Esophagus squamous epithelium (tissue), 4 donors: ENCODE data around the gene KLRC2.

Experiments used
- POLR2A ChIP-seq, 4 donors: fragments of 450-650 bp; IDR thresholded peaks; one replicate each; pipeline ENCODE4 v1.6.1; 2017; ENCODE audit warnings: antibody characterized with exemption in 4 of 4, mild to moderate bottlenecking in 4 of 4, moderate library complexity in 3 of 4
- TF ChIP-seq, protein P1 (sequence below), 6 experiments: fragments of 450-650 bp in 4 of 6; fragments of 200-600 bp in 2 of 6; sonication (generic) in 2 of 6; IDR thresholded peaks; one replicate each; pipeline ENCODE4 v1.5.1; 2016 to 2019; ENCODE audit warnings: antibody characterized with exemption in 6 of 6, mild to moderate bottlenecking in 4 of 6, moderate library complexity in 4 of 6

- TF ChIP-seq, protein P1, sequence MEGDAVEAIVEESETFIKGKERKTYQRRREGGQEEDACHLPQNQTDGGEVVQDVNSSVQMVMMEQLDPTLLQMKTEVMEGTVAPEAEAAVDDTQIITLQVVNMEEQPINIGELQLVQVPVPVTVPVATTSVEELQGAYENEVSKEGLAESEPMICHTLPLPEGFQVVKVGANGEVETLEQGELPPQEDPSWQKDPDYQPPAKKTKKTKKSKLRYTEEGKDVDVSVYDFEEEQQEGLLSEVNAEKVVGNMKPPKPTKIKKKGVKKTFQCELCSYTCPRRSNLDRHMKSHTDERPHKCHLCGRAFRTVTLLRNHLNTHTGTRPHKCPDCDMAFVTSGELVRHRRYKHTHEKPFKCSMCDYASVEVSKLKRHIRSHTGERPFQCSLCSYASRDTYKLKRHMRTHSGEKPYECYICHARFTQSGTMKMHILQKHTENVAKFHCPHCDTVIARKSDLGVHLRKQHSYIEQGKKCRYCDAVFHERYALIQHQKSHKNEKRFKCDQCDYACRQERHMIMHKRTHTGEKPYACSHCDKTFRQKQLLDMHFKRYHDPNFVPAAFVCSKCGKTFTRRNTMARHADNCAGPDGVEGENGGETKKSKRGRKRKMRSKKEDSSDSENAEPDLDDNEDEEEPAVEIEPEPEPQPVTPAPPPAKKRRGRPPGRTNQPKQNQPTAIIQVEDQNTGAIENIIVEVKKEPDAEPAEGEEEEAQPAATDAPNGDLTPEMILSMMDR (IDR thresholded peaks at IDR 0.05): no peak
- TF ChIP-seq POLR2A (IDR thresholded peaks at IDR 0.05): no peak
These were observed 21.9 kb upstream of the KLRC2 start for GRCh38 chr12:10457760-10458159.
